Activated naive CD4-positive, alpha-beta T cell treated with anti-CD3 and anti-CD28 coated beads, Interleukin-2, amount 50 U/mL, for 24 hours (primary cell): ENCODE measurements around the gene FAM217A.
A peak's percentile ranks its signal among the peaks of the same experiment; 100 is the strongest.

Source experiments
- H3K27ac Mint-ChIP-seq: one replicate; pipeline ENCODE4 v1.8.0; 2021; ENCODE audit warnings: mild to moderate bottlenecking, mixed read lengths
- H3K27me3 Mint-ChIP-seq: one replicate; pipeline ENCODE4 v1.8.0; 2021; ENCODE audit warnings: mixed read lengths
- H3K36me3 Mint-ChIP-seq: one replicate; pipeline ENCODE4 v1.8.0; 2021; ENCODE audit warnings: mixed read lengths
- H3K4me1 Mint-ChIP-seq: one replicate; pipeline ENCODE4 v1.8.0; 2021; ENCODE audit warnings: mixed read lengths
- H3K4me3 Mint-ChIP-seq: one replicate; pipeline ENCODE4 v1.8.0; 2021; ENCODE audit warnings: mild to moderate bottlenecking, mixed read lengths
- H3K9me3 Mint-ChIP-seq: one replicate; pipeline ENCODE4 v1.8.0; 2021; ENCODE audit warnings: mixed read lengths

Gene FAM217A

DNA sequence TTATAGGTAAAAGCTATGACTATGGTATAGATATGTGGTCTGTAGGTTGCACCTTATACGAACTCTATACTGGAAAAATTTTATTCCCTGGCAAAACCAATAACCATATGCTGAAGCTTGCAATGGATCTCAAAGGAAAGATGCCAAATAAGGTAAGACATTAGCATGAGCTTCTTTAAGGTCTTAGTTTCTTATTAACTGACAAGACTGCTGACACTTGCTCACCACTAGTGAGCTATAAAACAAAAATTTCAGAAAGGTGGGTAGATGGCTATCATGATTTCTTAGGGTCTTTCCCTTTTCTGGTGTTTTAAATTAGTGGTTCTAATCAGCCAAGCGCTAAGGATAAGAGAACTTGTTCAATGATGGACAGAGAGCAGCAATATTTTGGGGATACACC, 21.9 kb downstream of the FAM217A start:
- Mint-ChIP-seq H3K27me3 (no peaks in the 10 kb centered on the region), H3K36me3 (peaks cover 17% of the 10 kb centered on the region), H3K4me3 (no peak overlapping the region), H3K27ac (peak overlapping the region; percentile 92), H3K9me3 (no peaks in the 10 kb centered on the region), H3K4me1 (peaks cover 31% of the 10 kb centered on the region)

DNA sequence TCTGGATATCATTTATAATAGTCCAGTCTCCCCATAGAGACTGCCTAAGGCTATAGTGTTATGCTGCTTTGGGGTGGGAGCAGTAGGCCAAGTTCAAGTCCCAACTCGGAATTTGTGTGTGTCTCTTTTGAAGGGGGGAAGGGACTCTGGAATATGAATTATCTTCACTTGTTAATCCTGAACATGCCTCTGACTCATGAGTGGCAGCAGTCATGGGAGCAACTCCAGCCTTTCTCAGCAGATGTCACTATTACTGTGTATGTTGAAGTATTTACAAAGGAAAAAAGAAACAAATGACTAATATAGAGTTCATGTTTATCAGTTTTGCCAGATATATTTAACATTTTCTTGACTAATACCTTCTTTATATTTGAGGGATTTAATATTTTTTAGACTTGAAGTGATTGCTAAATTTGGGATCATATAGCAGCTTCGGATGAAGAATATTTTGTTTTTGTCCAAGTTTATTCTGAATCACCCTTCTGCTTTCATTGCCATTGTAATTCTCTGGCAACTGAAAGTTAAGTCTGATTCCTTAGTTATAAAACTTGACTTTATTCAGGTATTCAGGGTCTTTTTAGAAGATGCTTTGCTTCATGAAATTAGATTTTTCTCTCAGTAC, 23.4 kb downstream of the FAM217A start:
- Mint-ChIP-seq H3K27ac (peak overlapping the region; percentile 23), H3K27me3 (no peaks in the 10 kb centered on the region), H3K9me3 (no peaks in the 10 kb centered on the region), H3K4me1 (peaks cover 31% of the 10 kb centered on the region), H3K4me3 (no peak overlapping the region), H3K36me3 (peaks cover 17% of the 10 kb centered on the region)

DNA sequence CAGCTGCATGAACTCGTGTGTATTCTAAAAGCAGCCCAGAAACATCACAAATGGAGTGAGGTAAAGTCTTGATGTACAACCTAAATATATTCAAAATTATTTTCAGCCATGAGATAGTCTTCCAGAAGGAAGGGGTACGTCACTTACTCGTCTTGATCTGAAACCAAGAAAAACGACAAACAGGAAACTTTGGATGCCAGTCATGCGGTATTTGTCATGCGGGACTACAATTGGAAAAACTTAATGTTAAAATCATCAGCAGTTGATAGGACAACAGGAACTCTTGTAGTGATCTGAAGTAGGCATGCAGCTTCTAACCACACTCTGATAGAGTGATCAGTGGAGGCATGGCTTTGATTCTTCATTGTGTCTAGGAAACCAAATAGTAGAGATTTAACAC, 29.7 kb downstream of the FAM217A start:
- Mint-ChIP-seq H3K4me3 (no peak overlapping the region), H3K27ac (no peak overlapping the region), H3K27me3 (no peaks in the 10 kb centered on the region)

DNA sequence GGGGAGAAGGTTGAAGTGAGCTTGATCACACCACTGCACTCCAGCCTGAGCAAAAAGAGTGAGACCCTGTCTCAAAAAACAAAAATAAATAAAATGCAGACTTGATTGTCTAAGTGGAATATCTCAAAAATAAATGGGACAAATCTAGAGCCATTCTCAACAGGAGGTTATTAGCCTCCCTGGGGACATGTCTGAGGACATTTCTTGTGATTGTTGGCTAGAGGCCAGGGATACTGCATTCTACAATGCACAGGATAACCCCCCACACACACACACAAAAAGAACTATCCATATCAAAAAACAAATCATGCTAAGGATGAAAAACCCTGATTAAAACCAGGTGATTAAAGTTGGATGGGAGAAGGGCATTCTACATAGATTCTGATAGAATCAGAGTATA, 37.5 kb downstream of the FAM217A start:
- H3K4me3 Mint-ChIP-seq = no peak overlapping the region
- peaks cover 30% of the 10 kb centered on the region for H3K36me3 Mint-ChIP-seq
- no peaks in the 10 kb centered on the region for H3K27me3 Mint-ChIP-seq
- H3K4me1 Mint-ChIP-seq = peaks cover 37% of the 10 kb centered on the region
- peak overlapping the region; percentile 17 for H3K27ac Mint-ChIP-seq
- H3K9me3 Mint-ChIP-seq = no peaks in the 10 kb centered on the region

More for the DNA sequence above, 29.7 kb downstream of the FAM217A start:
- no peaks in the 10 kb centered on the region for H3K9me3 Mint-ChIP-seq
- H3K4me1 Mint-ChIP-seq = no peaks in the 10 kb centered on the region
- peaks cover 21% of the 10 kb centered on the region for H3K36me3 Mint-ChIP-seq

DNA sequence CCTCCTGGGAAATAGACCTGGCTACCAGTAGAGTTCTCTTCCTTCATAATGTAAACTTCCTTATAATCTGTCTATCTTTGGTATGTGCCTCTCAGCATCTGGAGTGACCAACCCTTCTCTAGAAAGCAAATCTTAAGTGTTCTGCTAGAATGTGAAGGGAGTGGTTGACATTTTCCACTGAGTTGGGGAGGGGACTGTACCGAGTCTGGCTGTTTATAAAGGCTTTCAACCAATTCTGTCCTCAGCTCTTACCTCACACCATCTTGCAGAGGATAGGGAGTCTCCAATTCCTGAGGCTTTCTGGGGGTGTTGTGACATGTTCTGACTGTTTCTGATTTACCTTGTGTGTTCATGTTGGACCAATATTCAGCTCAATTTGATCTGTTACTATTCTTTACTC, 39.6 kb downstream of the FAM217A start:
- Mint-ChIP-seq H3K27ac (no peak overlapping the region), H3K4me3 (no peak overlapping the region), H3K9me3 (no peaks in the 10 kb centered on the region), H3K4me1 (peaks cover 49% of the 10 kb centered on the region), H3K27me3 (no peaks in the 10 kb centered on the region), H3K36me3 (peaks cover 25% of the 10 kb centered on the region)

DNA sequence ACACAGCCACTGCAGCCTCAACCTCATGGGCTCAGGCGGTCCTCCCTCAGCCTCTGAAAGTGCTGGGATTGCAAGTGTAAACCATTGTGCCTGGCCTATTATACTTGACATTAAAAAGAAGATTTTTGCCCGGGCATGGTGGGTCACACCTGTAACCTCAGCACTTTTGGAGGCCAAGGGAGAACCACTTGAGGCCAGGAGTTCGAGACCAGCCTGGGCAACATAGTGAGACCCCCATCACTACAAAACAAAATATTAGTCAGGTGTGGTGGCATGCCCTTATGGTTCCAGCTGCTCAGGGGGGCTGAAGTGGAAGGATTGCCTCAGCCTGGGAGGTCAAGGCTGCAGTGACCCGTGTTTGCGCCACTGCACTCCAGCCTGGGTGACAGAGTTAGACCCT, 42.4 kb downstream of the FAM217A start:
- Mint-ChIP-seq H3K9me3 (no peaks in the 10 kb centered on the region), H3K4me1 (peaks cover 72% of the 10 kb centered on the region), H3K27me3 (no peaks in the 10 kb centered on the region), H3K27ac (peak overlapping the region; percentile 60), H3K36me3 (peaks cover 29% of the 10 kb centered on the region), H3K4me3 (no peak overlapping the region)

DNA sequence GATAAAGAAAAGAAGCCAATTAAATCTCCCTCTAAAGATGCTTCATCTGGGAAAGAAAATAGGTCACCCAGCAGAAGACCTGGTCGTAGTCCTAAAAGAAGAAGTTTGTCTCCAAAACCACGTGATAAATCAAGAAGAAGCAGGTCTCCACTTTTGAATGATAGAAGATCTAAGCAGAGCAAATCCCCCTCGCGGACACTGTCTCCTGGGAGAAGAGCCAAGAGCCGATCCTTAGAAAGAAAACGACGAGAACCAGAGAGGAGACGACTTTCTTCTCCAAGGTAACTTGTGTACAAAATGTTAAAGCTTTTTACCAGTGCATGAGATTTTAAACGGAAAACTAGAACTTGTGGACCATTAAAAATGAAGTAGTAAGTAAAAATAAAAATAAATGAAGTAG, 46.5 kb downstream of the FAM217A start:
- Mint-ChIP-seq H3K36me3 (peaks cover 24% of the 10 kb centered on the region), H3K4me1 (peaks cover 90% of the 10 kb centered on the region), H3K9me3 (no peaks in the 10 kb centered on the region), H3K4me3 (peak overlapping the region; percentile 15), H3K27ac (no peak overlapping the region), H3K27me3 (no peaks in the 10 kb centered on the region)

DNA sequence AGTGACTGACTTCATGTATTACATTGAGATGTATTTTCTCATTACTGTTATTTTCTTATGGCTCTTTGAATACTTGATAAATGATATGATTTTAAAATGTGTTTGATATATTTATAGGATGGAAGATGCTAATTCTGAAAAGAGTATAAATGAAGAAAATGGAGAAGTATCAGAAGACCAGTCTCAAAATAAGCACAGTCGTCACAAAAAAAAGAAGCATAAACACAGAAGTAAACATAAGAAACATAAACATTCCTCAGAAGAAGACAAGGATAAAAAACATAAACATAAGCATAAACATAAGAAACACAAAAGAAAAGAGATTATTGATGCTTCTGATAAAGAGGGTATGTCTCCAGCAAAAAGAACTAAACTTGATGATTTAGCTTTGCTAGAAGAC, 47.5 kb downstream of the FAM217A start:
- Mint-ChIP-seq H3K9me3 (no peaks in the 10 kb centered on the region), H3K4me1 (peaks cover 89% of the 10 kb centered on the region), H3K27me3 (no peaks in the 10 kb centered on the region), H3K27ac (peak overlapping the region; percentile 7), H3K4me3 (peak overlapping the region; percentile 27), H3K36me3 (peaks cover 25% of the 10 kb centered on the region)

DNA sequence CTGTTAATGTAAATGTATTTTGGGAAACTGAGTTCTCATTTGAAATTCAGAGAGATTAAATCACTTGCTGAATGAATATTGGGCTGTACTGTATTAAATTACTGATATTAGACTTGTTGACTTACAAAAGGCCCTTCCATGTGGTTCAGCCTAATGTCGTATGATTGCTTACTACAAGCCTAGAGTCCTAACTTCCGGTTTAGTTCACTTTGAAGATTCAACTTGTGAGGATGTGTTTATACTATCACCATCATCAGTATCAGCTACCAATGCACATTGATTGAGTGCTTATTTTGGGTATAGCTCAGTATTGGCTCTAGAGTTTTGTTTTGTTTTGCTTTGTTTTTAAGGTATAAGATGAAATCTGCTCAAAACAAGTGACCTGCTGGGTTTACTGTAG, 48.3 kb downstream of the FAM217A start:
- Mint-ChIP-seq H3K9me3 (no peaks in the 10 kb centered on the region), H3K27ac (no peak overlapping the region), H3K4me3 (peak overlapping the region; percentile 26), H3K27me3 (no peaks in the 10 kb centered on the region), H3K36me3 (peaks cover 25% of the 10 kb centered on the region), H3K4me1 (peaks cover 85% of the 10 kb centered on the region)

DNA sequence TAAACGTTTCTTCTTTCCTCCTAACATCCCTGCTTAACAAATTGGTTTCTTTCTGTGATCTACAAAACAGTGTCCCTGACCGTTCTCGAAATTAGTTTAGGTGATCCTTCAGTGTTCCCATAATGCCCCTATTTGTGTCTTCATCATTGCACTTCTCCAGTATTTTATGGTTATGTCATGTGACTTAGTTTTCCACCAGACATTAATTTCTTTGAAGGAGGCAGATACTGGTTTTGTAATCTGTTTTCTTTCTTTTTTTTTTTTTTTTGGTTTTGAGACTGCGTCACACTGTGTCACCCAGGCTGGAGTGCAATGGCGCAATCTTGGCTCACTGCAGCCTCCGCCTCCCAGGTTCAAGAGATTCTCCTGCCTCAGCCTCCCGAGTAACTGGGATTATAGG, 49.2 kb downstream of the FAM217A start:
- Mint-ChIP-seq H3K27me3 (no peaks in the 10 kb centered on the region), H3K9me3 (no peaks in the 10 kb centered on the region), H3K4me1 (peaks cover 90% of the 10 kb centered on the region), H3K4me3 (no peak overlapping the region), H3K36me3 (peaks cover 25% of the 10 kb centered on the region), H3K27ac (peak overlapping the region; percentile 32)

DNA sequence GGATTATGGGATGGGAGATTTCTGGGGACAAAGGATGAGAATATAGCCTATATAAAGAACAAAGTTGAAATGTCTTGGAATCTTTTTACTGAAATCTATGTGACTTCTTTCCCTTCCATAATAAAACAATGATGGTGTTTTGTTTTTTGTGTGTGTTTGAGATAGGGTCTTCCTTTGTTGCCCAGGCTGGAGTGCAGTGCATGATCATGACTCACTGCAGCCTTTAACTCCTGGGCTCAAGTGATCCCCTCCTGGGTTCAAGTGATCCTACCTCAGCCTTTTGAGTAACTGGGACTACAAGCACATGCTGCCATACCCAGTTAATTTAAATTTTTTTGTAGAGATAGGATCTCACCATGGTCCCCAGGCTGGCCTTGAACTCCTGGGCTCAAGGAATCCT, 50.9 kb downstream of the FAM217A start:
- peaks cover 29% of the 10 kb centered on the region for H3K36me3 Mint-ChIP-seq
- H3K27ac Mint-ChIP-seq = peak overlapping the region; percentile 17
- H3K4me3 Mint-ChIP-seq = no peak overlapping the region
- peaks cover 92% of the 10 kb centered on the region for H3K4me1 Mint-ChIP-seq
- H3K9me3 Mint-ChIP-seq = no peaks in the 10 kb centered on the region
- no peaks in the 10 kb centered on the region for H3K27me3 Mint-ChIP-seq

DNA sequence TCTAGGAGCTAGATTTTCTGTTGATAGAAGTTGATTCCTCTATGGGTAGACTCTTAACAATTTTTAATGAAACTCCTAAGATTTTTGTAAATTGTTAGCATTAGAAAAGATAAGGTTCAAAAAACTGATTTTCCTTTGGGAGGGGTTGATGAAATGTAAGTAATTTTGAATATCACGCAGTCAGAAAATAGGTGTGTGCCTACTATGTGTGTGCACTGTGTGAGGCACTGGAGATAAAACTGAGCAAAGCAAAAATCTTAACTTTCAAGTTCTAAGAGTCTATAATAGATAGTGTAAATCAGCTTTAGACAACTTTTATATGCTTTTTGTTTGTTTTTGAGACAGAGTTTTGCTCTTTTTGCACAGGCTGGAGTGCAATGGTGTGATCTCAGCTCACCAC, 53.3 kb downstream of the FAM217A start:
- H3K4me1 Mint-ChIP-seq = peaks cover 82% of the 10 kb centered on the region
- no peaks in the 10 kb centered on the region for H3K9me3 Mint-ChIP-seq
- peak overlapping the region; percentile 51 for H3K27ac Mint-ChIP-seq
- peaks cover 17% of the 10 kb centered on the region for H3K36me3 Mint-ChIP-seq
- no peaks in the 10 kb centered on the region for H3K27me3 Mint-ChIP-seq
- H3K4me3 Mint-ChIP-seq = peak overlapping the region; percentile 15

DNA sequence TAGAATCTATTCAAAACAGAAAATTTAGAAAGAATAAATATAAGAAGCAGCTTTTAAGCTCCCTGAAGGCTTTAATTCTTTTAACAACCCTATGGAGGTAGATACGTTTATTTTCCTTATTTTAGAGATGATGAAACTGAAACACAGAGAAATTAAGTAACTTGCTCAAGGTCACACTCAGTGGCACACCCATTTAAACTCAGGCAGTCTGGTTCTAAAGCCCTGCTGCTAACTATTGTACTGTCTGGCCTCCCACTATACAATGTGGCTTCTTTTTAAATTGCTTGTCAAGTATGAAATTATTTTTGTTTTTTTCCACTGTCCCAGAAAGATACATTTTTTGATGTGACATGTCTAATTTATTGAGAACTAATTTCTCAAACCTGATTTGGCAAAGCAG, 55.7 kb downstream of the FAM217A start:
- H3K9me3 Mint-ChIP-seq = no peaks in the 10 kb centered on the region
- peak overlapping the region; percentile 77 for H3K27ac Mint-ChIP-seq
- no peaks in the 10 kb centered on the region for H3K27me3 Mint-ChIP-seq
- H3K4me1 Mint-ChIP-seq = peaks cover 76% of the 10 kb centered on the region
- peaks cover 12% of the 10 kb centered on the region for H3K36me3 Mint-ChIP-seq
- peak overlapping the region; percentile 91 for H3K4me3 Mint-ChIP-seq

DNA sequence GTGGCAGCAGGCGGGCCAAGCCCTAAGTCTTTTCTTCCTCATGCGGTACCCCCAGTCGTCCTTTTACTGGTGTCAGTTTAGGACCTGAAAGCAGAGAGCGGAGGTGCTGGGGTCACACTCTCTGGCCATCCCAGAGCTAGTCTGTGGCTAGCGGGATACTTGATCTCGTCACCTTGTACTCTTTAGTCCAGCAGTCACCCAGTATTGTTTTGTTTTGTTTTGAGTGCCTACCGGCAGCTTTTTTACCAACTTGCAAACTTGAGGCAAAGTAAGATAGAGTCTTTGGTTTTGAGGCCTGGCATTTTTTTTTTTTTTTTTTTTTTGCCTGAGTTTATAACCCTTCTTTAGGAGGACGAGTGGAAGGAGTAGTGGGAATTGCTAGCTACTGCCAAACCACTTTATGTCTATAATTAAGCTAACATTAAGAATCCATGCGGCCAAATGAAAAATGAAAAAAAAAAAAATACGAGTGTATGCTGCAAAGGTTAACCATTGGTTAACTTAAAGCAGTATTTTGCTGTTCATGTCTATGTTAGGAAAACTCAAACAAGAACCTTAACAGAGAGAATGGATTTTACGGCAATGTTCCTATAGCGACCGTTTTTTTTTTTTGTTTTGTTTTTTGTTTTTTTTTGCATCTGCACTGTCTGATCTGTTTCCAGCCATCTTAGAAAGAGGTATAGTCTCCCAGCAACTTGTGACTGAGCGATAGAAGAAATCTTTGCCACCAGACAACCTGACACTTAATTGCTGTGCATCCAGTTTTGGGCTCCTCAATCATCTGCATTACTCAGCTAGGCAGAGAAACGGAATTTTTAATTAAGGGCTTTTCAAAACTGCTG, 56.9 kb downstream of the FAM217A start:
- H3K4me1 Mint-ChIP-seq = peaks cover 74% of the 10 kb centered on the region
- H3K36me3 Mint-ChIP-seq = peaks cover 11% of the 10 kb centered on the region
- H3K4me3 Mint-ChIP-seq = peak overlapping the region; percentile 91
- no peaks in the 10 kb centered on the region for H3K9me3 Mint-ChIP-seq
- no peaks in the 10 kb centered on the region for H3K27me3 Mint-ChIP-seq
- H3K27ac Mint-ChIP-seq = peak overlapping the region; percentile 99

DNA sequence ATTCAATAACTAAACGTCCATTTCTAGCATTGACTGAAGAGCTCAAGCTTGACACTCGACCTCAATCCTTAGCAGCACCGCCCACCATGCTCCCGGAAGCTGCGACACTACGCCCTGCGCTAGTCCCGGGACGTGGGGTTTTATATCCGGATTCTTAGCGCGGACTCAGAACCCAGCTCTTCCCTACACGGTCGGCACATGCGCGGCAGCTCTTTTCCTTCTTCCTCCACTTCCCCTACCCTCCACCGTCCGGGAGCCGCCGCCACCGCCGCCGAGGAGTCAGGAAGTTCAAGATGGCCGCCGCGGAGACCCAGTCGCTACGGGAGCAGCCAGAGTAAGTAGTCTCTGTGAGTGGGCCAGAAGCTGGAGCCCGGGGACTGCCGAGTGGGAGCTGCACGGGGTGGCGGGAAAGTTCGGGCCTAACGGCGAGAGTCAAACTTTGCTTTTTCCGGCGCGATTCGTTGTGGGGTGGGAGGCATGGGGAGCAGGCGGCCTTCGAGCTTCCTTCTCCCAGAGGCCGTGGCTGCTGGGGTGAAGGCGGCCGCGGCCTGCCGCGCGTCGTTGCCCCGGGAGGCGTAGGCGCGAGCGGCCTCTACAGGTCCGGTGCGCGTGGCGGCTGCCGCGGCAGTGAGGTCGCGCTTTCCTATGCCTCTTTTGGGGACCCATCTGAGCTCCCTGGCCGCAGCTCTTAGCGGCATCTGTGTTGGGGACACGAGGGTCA, 57.6 kb downstream of the FAM217A start:
- Mint-ChIP-seq H3K9me3 (no peaks in the 10 kb centered on the region), H3K4me1 (peaks cover 69% of the 10 kb centered on the region), H3K4me3 (peak overlapping the region; percentile 91), H3K27ac (peak overlapping the region; percentile 99), H3K36me3 (peaks cover 8% of the 10 kb centered on the region), H3K27me3 (no peaks in the 10 kb centered on the region)

DNA sequence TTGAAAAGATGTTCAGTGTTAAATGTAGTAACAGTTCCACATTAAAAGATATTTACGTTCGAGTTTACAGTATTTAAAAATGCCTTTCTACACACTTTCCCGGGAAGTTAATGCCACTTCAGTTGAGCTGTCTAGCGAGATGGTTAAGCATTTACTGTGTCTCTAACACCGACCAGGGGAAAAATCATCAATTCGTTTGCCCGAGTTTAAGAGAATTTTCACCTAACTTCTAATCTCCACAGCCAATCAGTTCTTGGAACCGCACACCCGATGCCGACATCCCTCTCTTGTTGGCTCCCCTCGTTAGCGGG, 58.2 kb downstream of the FAM217A start:
- Mint-ChIP-seq H3K27ac (peak overlapping the region; percentile 99), H3K4me3 (peak overlapping the region; percentile 91), H3K4me1 (peaks cover 74% of the 10 kb centered on the region), H3K27me3 (no peaks in the 10 kb centered on the region), H3K9me3 (no peaks in the 10 kb centered on the region), H3K36me3 (peaks cover 8% of the 10 kb centered on the region)
